Measurements from ENCODE around the gene TMEM214.

The TMEM214 gene

DNA sequence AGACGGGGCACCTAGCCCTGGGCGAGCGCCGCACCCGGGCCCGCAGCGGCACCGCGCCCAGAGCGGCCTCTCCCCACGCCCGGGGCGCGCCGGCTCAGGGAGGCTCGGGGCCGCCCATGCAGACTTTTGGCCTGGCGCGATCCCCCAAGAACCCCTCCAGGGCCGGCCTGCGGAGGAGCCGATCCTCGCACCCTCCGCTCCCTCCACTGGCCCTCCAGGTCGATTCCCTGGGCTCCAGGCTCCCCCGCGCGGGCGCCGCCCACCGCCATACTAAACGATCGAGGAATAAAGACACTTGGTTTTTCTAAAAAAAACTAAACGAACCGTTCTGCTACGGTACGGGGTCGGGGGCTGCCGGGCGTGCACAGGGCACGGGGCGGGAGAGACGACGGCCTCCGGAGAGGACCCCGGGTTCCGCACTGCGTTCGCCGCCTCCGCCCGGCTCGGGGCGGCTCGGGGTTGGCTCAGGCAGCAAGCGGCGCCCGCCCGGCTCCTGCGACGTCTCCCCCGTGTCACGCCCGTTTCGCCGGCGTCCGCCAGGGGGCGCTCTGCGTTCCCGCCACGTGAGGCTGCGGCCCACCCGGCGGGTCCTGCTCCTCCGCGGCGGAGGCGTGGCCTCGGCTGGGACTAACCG, 53.4 kb downstream of the TMEM214 start:
- peak overlapping the region; percentile 82 for H3K27ac ChIP-seq (replicated peaks)
- TF ChIP-seq, protein P1, sequence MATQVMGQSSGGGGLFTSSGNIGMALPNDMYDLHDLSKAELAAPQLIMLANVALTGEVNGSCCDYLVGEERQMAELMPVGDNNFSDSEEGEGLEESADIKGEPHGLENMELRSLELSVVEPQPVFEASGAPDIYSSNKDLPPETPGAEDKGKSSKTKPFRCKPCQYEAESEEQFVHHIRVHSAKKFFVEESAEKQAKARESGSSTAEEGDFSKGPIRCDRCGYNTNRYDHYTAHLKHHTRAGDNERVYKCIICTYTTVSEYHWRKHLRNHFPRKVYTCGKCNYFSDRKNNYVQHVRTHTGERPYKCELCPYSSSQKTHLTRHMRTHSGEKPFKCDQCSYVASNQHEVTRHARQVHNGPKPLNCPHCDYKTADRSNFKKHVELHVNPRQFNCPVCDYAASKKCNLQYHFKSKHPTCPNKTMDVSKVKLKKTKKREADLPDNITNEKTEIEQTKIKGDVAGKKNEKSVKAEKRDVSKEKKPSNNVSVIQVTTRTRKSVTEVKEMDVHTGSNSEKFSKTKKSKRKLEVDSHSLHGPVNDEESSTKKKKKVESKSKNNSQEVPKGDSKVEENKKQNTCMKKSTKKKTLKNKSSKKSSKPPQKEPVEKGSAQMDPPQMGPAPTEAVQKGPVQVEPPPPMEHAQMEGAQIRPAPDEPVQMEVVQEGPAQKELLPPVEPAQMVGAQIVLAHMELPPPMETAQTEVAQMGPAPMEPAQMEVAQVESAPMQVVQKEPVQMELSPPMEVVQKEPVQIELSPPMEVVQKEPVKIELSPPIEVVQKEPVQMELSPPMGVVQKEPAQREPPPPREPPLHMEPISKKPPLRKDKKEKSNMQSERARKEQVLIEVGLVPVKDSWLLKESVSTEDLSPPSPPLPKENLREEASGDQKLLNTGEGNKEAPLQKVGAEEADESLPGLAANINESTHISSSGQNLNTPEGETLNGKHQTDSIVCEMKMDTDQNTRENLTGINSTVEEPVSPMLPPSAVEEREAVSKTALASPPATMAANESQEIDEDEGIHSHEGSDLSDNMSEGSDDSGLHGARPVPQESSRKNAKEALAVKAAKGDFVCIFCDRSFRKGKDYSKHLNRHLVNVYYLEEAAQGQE (IDR thresholded peaks at IDR 0.05; ENCODE audit: insufficient replicate concordance, low read depth), result peak; percentile 35
- TF ChIP-seq POLR2AphosphoS5 (IDR thresholded peaks at IDR 0.05; ENCODE audit: low read depth) (0 out of 2 replicates have a peak, but pooled peaks have one; percentile 53), GABPA (IDR thresholded peaks at IDR 0.05; ENCODE audit: low read depth) (peak; percentile 11; the same call in 1 of the 2 replicates), SPI1 (IDR thresholded peaks at IDR 0.05; ENCODE audit: borderline replicate concordance, low read depth) (no peak)
- TF ChIP-seq, protein P2, sequence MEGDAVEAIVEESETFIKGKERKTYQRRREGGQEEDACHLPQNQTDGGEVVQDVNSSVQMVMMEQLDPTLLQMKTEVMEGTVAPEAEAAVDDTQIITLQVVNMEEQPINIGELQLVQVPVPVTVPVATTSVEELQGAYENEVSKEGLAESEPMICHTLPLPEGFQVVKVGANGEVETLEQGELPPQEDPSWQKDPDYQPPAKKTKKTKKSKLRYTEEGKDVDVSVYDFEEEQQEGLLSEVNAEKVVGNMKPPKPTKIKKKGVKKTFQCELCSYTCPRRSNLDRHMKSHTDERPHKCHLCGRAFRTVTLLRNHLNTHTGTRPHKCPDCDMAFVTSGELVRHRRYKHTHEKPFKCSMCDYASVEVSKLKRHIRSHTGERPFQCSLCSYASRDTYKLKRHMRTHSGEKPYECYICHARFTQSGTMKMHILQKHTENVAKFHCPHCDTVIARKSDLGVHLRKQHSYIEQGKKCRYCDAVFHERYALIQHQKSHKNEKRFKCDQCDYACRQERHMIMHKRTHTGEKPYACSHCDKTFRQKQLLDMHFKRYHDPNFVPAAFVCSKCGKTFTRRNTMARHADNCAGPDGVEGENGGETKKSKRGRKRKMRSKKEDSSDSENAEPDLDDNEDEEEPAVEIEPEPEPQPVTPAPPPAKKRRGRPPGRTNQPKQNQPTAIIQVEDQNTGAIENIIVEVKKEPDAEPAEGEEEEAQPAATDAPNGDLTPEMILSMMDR (IDR thresholded peaks at IDR 0.05; ENCODE audit: insufficient read depth, low read length), result peak; percentile 43
- H3K27me3 ChIP-seq (ENCODE audit: insufficient read depth, poor library complexity, severe bottlenecking), result no peaks in the 10 kb centered on the region
- H3K4me3 ChIP-seq (replicated peaks; ENCODE audit: insufficient read depth, low read length), result peak overlapping the region; percentile 49
- DNase-seq (ENCODE audit: low read depth in 1 of 2, low spot score in 1 of 2), result peak; percentile 89 to 94

DNA sequence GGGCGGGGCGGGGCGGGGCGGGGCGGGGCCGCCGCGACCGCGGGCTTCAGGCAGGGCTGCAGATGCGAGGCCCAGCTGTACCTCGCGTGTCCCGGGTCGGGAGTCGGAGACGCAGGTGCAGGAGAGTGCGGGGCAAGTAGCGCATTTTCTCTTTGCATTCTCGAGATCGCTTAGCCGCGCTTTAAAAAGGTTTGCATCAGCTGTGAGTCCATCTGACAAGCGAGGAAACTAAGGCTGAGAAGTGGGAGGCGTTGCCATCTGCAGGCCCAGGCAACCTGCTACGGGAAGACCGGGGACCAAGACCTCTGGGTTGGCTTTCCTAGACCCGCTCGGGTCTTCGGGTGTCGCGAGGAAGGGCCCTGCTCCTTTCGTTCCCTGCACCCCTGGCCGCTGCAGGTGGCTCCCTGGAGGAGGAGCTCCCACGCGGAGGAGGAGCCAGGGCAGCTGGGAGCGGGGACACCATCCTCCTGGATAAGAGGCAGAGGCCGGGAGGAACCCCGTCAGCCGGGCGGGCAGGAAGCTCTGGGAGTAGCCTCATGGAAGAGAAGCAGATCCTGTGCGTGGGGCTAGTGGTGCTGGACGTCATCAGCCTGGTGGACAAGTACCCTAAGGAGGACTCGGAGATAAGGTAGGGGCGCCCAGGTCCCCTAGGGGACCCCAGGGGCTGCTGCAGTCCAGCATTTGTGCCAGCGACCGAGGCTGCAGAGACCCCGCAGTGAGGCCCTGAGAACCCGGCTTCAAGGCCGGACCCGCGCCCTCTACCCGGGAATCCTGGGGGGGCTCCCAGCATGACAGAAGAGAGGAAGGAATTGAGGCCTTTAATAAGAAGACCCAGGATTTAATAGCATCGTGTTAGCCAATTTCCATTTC, 54.2 kb downstream of the TMEM214 start, which contains the start of gene KHK:
KHK (plus strand) TSS at position 49 of the 870 bp plus-strand sequence; CDS start at position 537, 488 bp downstream.
- peak within 1 kb of the TSS; percentile 49 for H3K4me3 ChIP-seq (replicated peaks; ENCODE audit: insufficient read depth, low read length)
- H3K27me3 ChIP-seq (ENCODE audit: insufficient read depth, poor library complexity, severe bottlenecking), result no peaks in the 10 kb centered on the region
- DNase-seq (ENCODE audit: low read depth in 1 of 2, low spot score in 1 of 2), result no peak
- H3K27ac ChIP-seq (replicated peaks), result peak within 1 kb of the TSS; percentile 82
- TF ChIP-seq SPI1 (IDR thresholded peaks at IDR 0.05; ENCODE audit: borderline replicate concordance, low read depth) (no peak), GABPA (IDR thresholded peaks at IDR 0.05; ENCODE audit: low read depth) (no peak), POLR2AphosphoS5 (IDR thresholded peaks at IDR 0.05; ENCODE audit: low read depth) (no peak)
- TF ChIP-seq, protein P2 (IDR thresholded peaks at IDR 0.05; ENCODE audit: insufficient read depth, low read length), result no peak
- TF ChIP-seq, protein P1 (IDR thresholded peaks at IDR 0.05; ENCODE audit: insufficient replicate concordance, low read depth), result no peak

DNA sequence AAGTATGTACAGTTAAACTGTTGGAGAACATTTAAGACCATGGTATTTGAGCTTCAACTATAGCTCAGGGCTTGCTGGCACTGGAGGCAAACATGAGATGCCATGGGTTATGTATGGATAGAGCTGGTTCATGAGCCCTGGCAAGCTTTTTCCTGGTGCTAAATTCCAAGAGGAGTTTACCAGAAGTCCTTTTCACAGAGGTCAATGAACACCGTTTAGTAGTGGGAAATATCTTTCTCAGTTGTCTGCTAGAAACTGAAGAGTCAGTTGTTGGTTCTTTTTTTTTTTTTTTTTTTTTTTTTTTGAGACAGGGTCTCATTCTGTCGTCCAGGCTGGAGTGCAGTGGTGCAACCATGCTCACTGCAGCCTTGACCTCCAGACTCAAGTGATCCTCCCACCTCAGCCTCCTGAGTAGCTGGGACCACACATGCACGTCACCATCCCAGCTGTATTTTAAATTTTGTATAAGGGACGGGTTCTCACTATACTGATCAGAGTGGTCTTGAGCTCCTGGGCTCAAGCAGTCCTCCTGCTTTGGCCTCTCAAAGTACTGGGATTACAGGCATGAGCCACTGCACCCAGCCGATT, 55.2 kb downstream of the TMEM214 start:
- Histone ChIP-seq H3K4me3 (replicated peaks; ENCODE audit: insufficient read depth, low read length) (no peak overlapping the region), H3K27ac (replicated peaks) (no peak overlapping the region), H3K27me3 (ENCODE audit: insufficient read depth, poor library complexity, severe bottlenecking) (no peaks in the 10 kb centered on the region)
- TF ChIP-seq, protein P1 (IDR thresholded peaks at IDR 0.05; ENCODE audit: insufficient replicate concordance, low read depth), result no peak
- no peak for TF ChIP-seq POLR2AphosphoS5 (IDR thresholded peaks at IDR 0.05; ENCODE audit: low read depth)
- TF ChIP-seq, protein P2 (IDR thresholded peaks at IDR 0.05; ENCODE audit: insufficient read depth, low read length), result no peak
- TF ChIP-seq GABPA (IDR thresholded peaks at IDR 0.05; ENCODE audit: low read depth), result no peak
- TF ChIP-seq SPI1 (IDR thresholded peaks at IDR 0.05; ENCODE audit: borderline replicate concordance, low read depth), result no peak
- DNase-seq (ENCODE audit: low read depth in 1 of 2, low spot score in 1 of 2), result no peak

All from HL-60 (cell line).